ENCODE measurements around the gene NEO1.
"Not testable (repeated sequence)": the region's sequence is repeated elsewhere in the genome, so short reads cannot be mapped to it uniquely, and the experiment has no call there.

Gene NEO1

GRCh38 chr15:73143763-73144155 is 91.5 kb downstream of the NEO1 start:
- DNase-seq = no peak

GRCh38 chr15:73146419-73146818 is 94.2 kb downstream of the NEO1 start:
- no peak for DNase-seq

- DNase-seq = no peak
Observed at GRCh38 chr15:73150831-73151230, 98.6 kb downstream of the NEO1 start.

GRCh38 chr15:73153024-73153423 is 100.8 kb downstream of the NEO1 start:
- DNase-seq = no peak

GRCh38 chr15:73153447-73153846 is 101.2 kb downstream of the NEO1 start:
- DNase-seq = no peak

- DNase-seq = no peak
Observed at GRCh38 chr15:73156431-73157191, 104.3 kb downstream of the NEO1 start.

- no peak for DNase-seq
Observed at GRCh38 chr15:73161546-73161945, 109.3 kb downstream of the NEO1 start.

- DNase-seq = no peak
Observed at GRCh38 chr15:73165435-73165834, 113.2 kb downstream of the NEO1 start.

- no peak for DNase-seq
Observed at GRCh38 chr15:73165844-73166243, 113.6 kb downstream of the NEO1 start.

GRCh38 chr15:73166711-73167110 is 114.4 kb downstream of the NEO1 start:
- not testable (repeated sequence) for DNase-seq

GRCh38 chr15:73168487-73168886 is 116.2 kb downstream of the NEO1 start:
- no peak for DNase-seq

- DNase-seq = no peak
Observed at GRCh38 chr15:73171711-73172110, 119.4 kb downstream of the NEO1 start.

- DNase-seq = no peak
Observed at GRCh38 chr15:73172508-73172907, 120.2 kb downstream of the NEO1 start.

- DNase-seq = no peak
Observed at GRCh38 chr15:73174171-73174570, 121.9 kb downstream of the NEO1 start.

- no peak for DNase-seq
Observed at GRCh38 chr15:73175382-73175781, 123.1 kb downstream of the NEO1 start.

- no peak for DNase-seq
Observed at GRCh38 chr15:73176598-73176997, 124.3 kb downstream of the NEO1 start.

GRCh38 chr15:73183071-73183470 is 130.8 kb downstream of the NEO1 start:
- DNase-seq = no peak

GRCh38 chr15:73190189-73190601 is 137.9 kb downstream of the NEO1 start:
- DNase-seq = no peak

- DNase-seq = no peak
Observed at GRCh38 chr15:73195166-73195565, 142.9 kb downstream of the NEO1 start.

GRCh38 chr15:73196113-73196512 is 143.8 kb downstream of the NEO1 start:
- no peak for DNase-seq

GRCh38 chr15:73200339-73200738 is 148.1 kb downstream of the NEO1 start:
- no peak for DNase-seq

- DNase-seq = no peak
Observed at GRCh38 chr15:73210630-73211029, 158.4 kb downstream of the NEO1 start.

- no peak for DNase-seq
Observed at GRCh38 chr15:73212424-73212823, 160.2 kb downstream of the NEO1 start.

- DNase-seq = not testable (repeated sequence)
Observed at GRCh38 chr15:73221450-73221849, 169.2 kb downstream of the NEO1 start.

- DNase-seq = no peak
Observed at GRCh38 chr15:73225358-73226015, 173.2 kb downstream of the NEO1 start.

Data from Kasumi-1 (cell line).